H1 (cell line): Measurements from ENCODE around the gene PLK4. TPM values are rescaled to one million over a fixed set of nuclear protein-coding genes. Genes with fewer than 3 reads are reported as not detected.

Experiments
- CTCF ChIA-PET: fragments of 300-600 bp; sonication (Branson Sonifier 250); formaldehyde crosslinking; loops from one replicate; lab custom pipeline; 2021; ENCODE audit not compliant: partially characterized antibody; lab: Charles Lee
- POLR2A ChIA-PET: fragments of 300-600 bp; sonication (Branson Sonifier 250); formaldehyde crosslinking; loops from one replicate; lab custom pipeline; 2021; ENCODE audit warnings: inconsistent platforms; ENCODE audit not compliant: partially characterized antibody; lab: Charles Lee
- DNase-seq, 2 experiments: peaks; one replicate each; pipeline versions ENCODE4 v3.0.0 to v3.0.0-alpha.2; 2010 to 2022; ENCODE audit warnings: low spot score in 2 of 2, low read depth in 1 of 2, mixed read lengths in 1 of 2
- FAIRE-seq: peaks from 2 replicates; lab custom pipeline; 2011; peaks lifted over from hg19 to GRCh38; lab: Jason Lieb, UNC
- H2AFZ ChIP-seq: 2 replicates; pipeline ENCODE4 v1.8.1; 2012; ENCODE audit warnings: low read length, inconsistent platforms
- H2AK5ac ChIP-seq: 2 replicates; pipeline ENCODE4 v1.6.1; 2013; ENCODE audit warnings: low read depth, low read length
- H2BK120ac ChIP-seq: replicated peaks from 2 replicates; pipeline ENCODE3; 2013; ENCODE audit warnings: low read depth, low read length, inconsistent platforms
- H2BK12ac ChIP-seq: 2 replicates; pipeline ENCODE4 v1.6.1; 2013; ENCODE audit warnings: low read depth, low read length
- H2BK15ac ChIP-seq: 2 replicates; pipeline ENCODE4 v1.6.1; 2013; ENCODE audit warnings: low read length
- H2BK20ac ChIP-seq: 2 replicates; pipeline ENCODE4 v1.6.1; 2013; ENCODE audit warnings: low read length
- H2BK5ac ChIP-seq: 2 replicates; pipeline ENCODE4 v1.6.1; 2013; ENCODE audit warnings: low read depth, low read length
- H3K14ac ChIP-seq: 2 replicates; pipeline ENCODE4 v1.6.1; 2013; ENCODE audit warnings: inconsistent platforms; ENCODE audit not compliant: insufficient read length
- H3K18ac ChIP-seq: 2 replicates; pipeline ENCODE4 v1.6.1; 2013; ENCODE audit warnings: low read length; ENCODE audit errors: extremely low read depth
- H3K23ac ChIP-seq: 2 replicates; pipeline ENCODE4 v1.6.1; 2013; ENCODE audit warnings: inconsistent platforms; ENCODE audit not compliant: insufficient read length
- H3K23me2 ChIP-seq: 2 replicates; pipeline ENCODE4 v1.6.1; 2013; ENCODE audit warnings: low read depth, low read length
- H3K27ac ChIP-seq: 2 replicates; pipeline ENCODE4 v1.6.1; 2011; ENCODE audit warnings: low read depth, low read length, inconsistent platforms
- H3K27me3 ChIP-seq, 4 experiments: replicated peaks in 1 of 4; 1 replicate in 1 of 4; 2 replicates in 3 of 4; pipeline versions ENCODE4 v1.6.1 to v1.8.1; 2011 to 2013; ENCODE audit warnings: low read length in 3 of 4, mild to moderate bottlenecking in 3 of 4, inconsistent platforms in 2 of 4, mixed read lengths in 2 of 4, moderate library complexity in 1 of 4; ENCODE audit not compliant: control insufficient read depth in 3 of 4, insufficient read depth in 3 of 4; ENCODE audit errors: extremely low read depth in 1 of 4
- H3K36me3 ChIP-seq, 4 experiments: 2 replicates each; pipeline versions ENCODE4 v1.6.1 to v1.8.1; 2011 to 2013; ENCODE audit warnings: mild to moderate bottlenecking in 4 of 4, low read length in 3 of 4, moderate library complexity in 2 of 4, control low read depth in 1 of 4, inconsistent platforms in 1 of 4; ENCODE audit not compliant: insufficient read depth in 4 of 4, control insufficient read depth in 2 of 4
- H3K4ac ChIP-seq: replicated peaks from 2 replicates; pipeline ENCODE3; 2013; ENCODE audit warnings: low read length, low read depth, mixed read lengths, inconsistent platforms; ENCODE audit not compliant: insufficient read length
- H3K4me1 ChIP-seq, 4 experiments: replicated peaks in 1 of 4; 1 replicate in 1 of 4; 2 replicates in 3 of 4; pipeline versions ENCODE4 v1.6.1 to v1.8.1; 2011 to 2013; ENCODE audit warnings: low read length in 3 of 4, inconsistent platforms in 2 of 4, mixed read lengths in 1 of 4; ENCODE audit not compliant: insufficient read depth in 4 of 4, control insufficient read depth in 3 of 4
- H3K4me2 ChIP-seq, 2 experiments: 2 replicates each; pipeline versions ENCODE4 v1.6.1 to v1.8.1; 2011 to 2013; ENCODE audit warnings: low read depth in 2 of 2, low read length in 2 of 2, control low read depth in 1 of 2, inconsistent platforms in 1 of 2, mild to moderate bottlenecking in 1 of 2; ENCODE audit not compliant: insufficient read depth in 1 of 2
- H3K4me3 ChIP-seq, 4 experiments: fragments of 200-600, 300-600 bp in 1 of 4; sonication (generic), shearing (Covaris generic), sonication (Bioruptor Twin) in 1 of 4; 2 replicates each; pipeline versions ENCODE4 v1.5.1 to v1.8.1; 2011 to 2016; ENCODE audit warnings: low read length in 4 of 4, low read depth in 3 of 4, control low read depth in 2 of 4, inconsistent platforms in 2 of 4, mild to moderate bottlenecking in 2 of 4, mixed read lengths in 1 of 4, moderate library complexity in 1 of 4; ENCODE audit not compliant: insufficient read depth in 2 of 4; ENCODE audit errors: extremely low read depth in 1 of 4
- H3K56ac ChIP-seq: replicated peaks from 2 replicates; pipeline ENCODE3; 2013; ENCODE audit warnings: low read depth, mild to moderate bottlenecking, mixed read lengths, low read length, inconsistent platforms; ENCODE audit not compliant: insufficient read length
- H3K79me1 ChIP-seq: 2 replicates; pipeline ENCODE4 v1.6.1; 2013; ENCODE audit warnings: low read depth, low read length, control low read depth
- H3K79me2 ChIP-seq, 2 experiments: 2 replicates each; pipeline versions ENCODE4 v1.6.1 to v1.8.1; 2012 to 2013; ENCODE audit warnings: low read length in 2 of 2, mild to moderate bottlenecking in 2 of 2, inconsistent platforms in 1 of 2; ENCODE audit not compliant: insufficient read depth in 2 of 2, control insufficient read depth in 1 of 2
- H3K9ac ChIP-seq, 4 experiments: replicated peaks in 1 of 4; 1 replicate in 1 of 4; 2 replicates in 3 of 4; pipeline versions ENCODE4 v1.6.1 to v1.8.1; 2011 to 2013; ENCODE audit warnings: low read depth in 3 of 4, low read length in 3 of 4, control low read depth in 2 of 4, mild to moderate bottlenecking in 2 of 4, moderate library complexity in 2 of 4, inconsistent platforms in 1 of 4; ENCODE audit errors: extremely low read depth in 1 of 4
- H3K9me3 ChIP-seq, 2 experiments: 2 replicates each; pipeline versions ENCODE4 v1.6.1 to v1.8.1; 2012 to 2013; ENCODE audit warnings: mild to moderate bottlenecking in 2 of 2, moderate library complexity in 2 of 2, control low read depth in 1 of 2, inconsistent platforms in 1 of 2, low read depth in 1 of 2, low read length in 1 of 2, mixed read lengths in 1 of 2; ENCODE audit not compliant: insufficient read depth in 2 of 2
- H4K20me1 ChIP-seq, 2 experiments: replicated peaks in 1 of 2; 2 replicates each; pipeline versions ENCODE3 to v1.8.1; 2011 to 2013; ENCODE audit warnings: inconsistent platforms in 2 of 2, low read length in 2 of 2, mild to moderate bottlenecking in 1 of 2; ENCODE audit not compliant: insufficient read depth in 2 of 2, control insufficient read depth in 1 of 2
- H4K5ac ChIP-seq: 2 replicates; pipeline ENCODE4 v1.6.1; 2013; ENCODE audit warnings: low read length, low read depth, mixed read lengths, inconsistent platforms; ENCODE audit not compliant: insufficient read length
- H4K8ac ChIP-seq: 2 replicates; pipeline ENCODE4 v1.8.0; 2013; ENCODE audit warnings: mild to moderate bottlenecking, moderate library complexity, low read length, inconsistent platforms; ENCODE audit not compliant: insufficient read depth; ENCODE audit errors: extremely low read depth
- H4K91ac ChIP-seq: replicated peaks from 2 replicates; pipeline ENCODE3; 2013; ENCODE audit warnings: low read length, mixed read lengths, inconsistent platforms; ENCODE audit not compliant: insufficient read length
- BRCA1 ChIP-seq: IDR thresholded peaks from 2 replicates; pipeline ENCODE4 v1.6.1; 2012; ENCODE audit warnings: low read depth, low read length, improper control_type of control experiment
- CBX8 ChIP-seq: fragments of 300-800, 300-1000 bp; sonication (generic); IDR thresholded peaks from 2 replicates; pipeline ENCODE4 v1.7.1; 2016; ENCODE audit warnings: low read depth, low read length, borderline replicate concordance
- CHD1 ChIP-seq: IDR thresholded peaks from 2 replicates; pipeline ENCODE4 v1.6.1; 2012; ENCODE audit warnings: low read depth, low read length, improper control_type of control experiment
- CHD2 ChIP-seq: IDR thresholded peaks from 2 replicates; pipeline ENCODE4 v1.6.1; 2012; ENCODE audit warnings: low read length, improper control_type of control experiment
- CREB1 ChIP-seq: IDR thresholded peaks from 2 replicates; pipeline ENCODE4 v1.6.1; 2012; ENCODE audit warnings: inconsistent platforms
- FOSL1 ChIP-seq: IDR thresholded peaks from 2 replicates; pipeline ENCODE4 v1.6.1; 2011; ENCODE audit warnings: mild to moderate bottlenecking, low read depth, low read length, moderate library complexity; ENCODE audit not compliant: insufficient read depth
- HDAC2 ChIP-seq, 2 experiments: fragments of 300-600 bp in 1 of 2; sonication (generic) in 1 of 2; IDR thresholded peaks; 2 replicates each; pipeline ENCODE4 v1.6.1; 2011 to 2012; ENCODE audit warnings: low read depth in 2 of 2, low read length in 2 of 2, mild to moderate bottlenecking in 2 of 2, moderate library complexity in 2 of 2, borderline replicate concordance in 1 of 2, inconsistent platforms in 1 of 2
- KDM1A ChIP-seq: fragments of 200-600, 300-600 bp; sonication (generic); IDR thresholded peaks from 2 replicates; pipeline ENCODE4 v1.7.1; 2016; ENCODE audit warnings: mild to moderate bottlenecking, low read length, borderline replicate concordance
- POU5F1 ChIP-seq: IDR thresholded peaks from 2 replicates; pipeline ENCODE4 v1.6.1; 2011; ENCODE audit warnings: low read depth, mild to moderate bottlenecking, low read length, moderate library complexity
- RNF2 ChIP-seq: fragments of 200-900, 300-1000 bp; sonication (generic); IDR thresholded peaks from 2 replicates; pipeline ENCODE4 v1.7.1; 2016; ENCODE audit warnings: borderline replicate concordance, low read depth, mild to moderate bottlenecking, antibody characterized with exemption, low read length; ENCODE audit not compliant: poor library complexity, severe bottlenecking; ENCODE audit errors: missing control alignments
- RXRA ChIP-seq: IDR thresholded peaks from 2 replicates; pipeline ENCODE4 v1.6.1; 2011; ENCODE audit warnings: low read depth, mild to moderate bottlenecking, low read length, moderate library complexity; ENCODE audit not compliant: insufficient read depth
- SIN3A ChIP-seq, 2 experiments: IDR thresholded peaks in 1 of 2; conservative IDR thresholded peaks in 1 of 2; 2 replicates each; pipeline ENCODE4 v1.6.1; 2011 to 2012; ENCODE audit warnings: low read length in 2 of 2, improper control_type of control experiment in 1 of 2, low read depth in 1 of 2, mild to moderate bottlenecking in 1 of 2
- SRF ChIP-seq: IDR thresholded peaks from 2 replicates; pipeline ENCODE4 v1.6.1; 2011; ENCODE audit warnings: mild to moderate bottlenecking, low read depth, low read length, moderate library complexity
- WGBS, 2 experiments: shearing (Covaris generic) in 1 of 2; methylation state at CpG; one replicate each; pipeline versions ENCODE4 v1.1.6 to v1.1.7; 2013 to 2015; ENCODE audit warnings: low lambda C conversion rate in 2 of 2, mixed read lengths in 2 of 2, inconsistent platforms in 1 of 2, low coverage in 1 of 2, missing lambda C conversion rate in 1 of 2; ENCODE audit not compliant: insufficient replicate concordance in 2 of 2, insufficient coverage in 1 of 2, insufficient read length in 1 of 2; ENCODE audit errors: extremely low coverage in 1 of 2, missing lambda C conversion rate in 1 of 2; 5-methylcytosine and 5-hydroxymethylcytosine counted together
- polyA plus RNA-seq, 7 experiments: library from polyadenylated mRNA; depleted of rRNA in 3 of 7; stranded (reverse) in 5 of 7; unstranded in 2 of 7; fragments of >200 nt in 5 of 7; fragments of 200-250 nt in 2 of 7; gene quantifications; 1 replicate in 5 of 7; 2 replicates in 1 of 7; 4 replicates in 1 of 7; pipeline versions ENCODE4 v1.2.1 to v1.2.3, GENCODE V29; 2011 to 2013; ENCODE audit warnings: missing spikeins in 2 of 7, mixed read lengths in 2 of 7
- total RNA-seq: library from RNA; stranded (reverse); fragmentation: NEBNext Ultra II Directional; extraction: Animal tissue kit (Norgen Biotek cat#: 25700); gene quantifications from 2 replicates; pipeline ENCODE4 v1.2.1, GENCODE V29; 2021

The PLK4 gene
- total and polyA plus RNA-seq, 2 of the 8 experiments (the other 6 are each of a cell fraction or from before 2014, with no cell fraction given): 23.3 to 35.2 TPM

DNA sequence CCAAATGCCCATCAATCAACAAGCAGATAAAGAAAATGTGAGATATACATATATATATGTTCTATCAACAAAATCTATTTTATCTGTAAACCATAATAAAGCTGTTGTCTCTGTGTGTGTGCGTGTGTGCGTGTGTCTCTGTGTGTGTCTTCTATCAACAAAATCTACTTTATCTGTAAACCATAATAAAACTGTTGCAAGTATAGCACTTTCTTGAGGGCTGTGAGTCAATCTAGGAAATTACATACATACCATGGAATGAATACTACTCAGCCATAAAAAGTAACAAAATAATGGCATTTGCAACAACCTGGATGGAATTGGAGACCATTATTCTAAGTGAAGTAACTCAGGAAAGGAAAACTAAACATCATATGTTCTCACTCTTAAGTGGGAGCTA is 12.5 kb upstream of the PLK4 start:
- WGBS, 2 experiments: 100% methylated on average over 2 of the region's 2 CpGs; no CpG with 5 or more reads in 1 of the 2 experiments
- no peak overlapping the region for H2BK12ac ChIP-seq
- no peak overlapping the region for H4K91ac ChIP-seq
- no peak overlapping the region for H2BK5ac ChIP-seq
- H3K14ac ChIP-seq: no peak overlapping the region
- no peak overlapping the region for H4K5ac ChIP-seq
- H4K20me1 ChIP-seq: no peaks in the 10 kb centered on the region
- H3K9ac ChIP-seq: no peak overlapping the region
- no peak overlapping the region for H3K4ac ChIP-seq
- no peak for FAIRE-seq
- no peaks in the 10 kb centered on the region for H3K23me2 ChIP-seq
- no peaks in the 10 kb centered on the region for H3K9me3 ChIP-seq
- no peak overlapping the region for H4K8ac ChIP-seq
- H2AK5ac ChIP-seq: no peak overlapping the region
- no peak overlapping the region for H3K4me2 ChIP-seq
- H3K23ac ChIP-seq: no peak overlapping the region
- H2AFZ ChIP-seq: no peak overlapping the region
- H3K56ac ChIP-seq: no peak overlapping the region
- ChIA-PET POLR2A (interaction anchor here (2.1 kb wide), 1 partner anchor 13 kb away, joined by 12 read pairs; the partner anchor contains the start of gene PLK4), CTCF (no interaction called here)
- DNase-seq: no peak
- no peaks in the 10 kb centered on the region for H3K27me3 ChIP-seq
- H3K18ac ChIP-seq: no peak overlapping the region
- H2BK20ac ChIP-seq: no peak overlapping the region
- no peak overlapping the region for H2BK120ac ChIP-seq
- H3K27ac ChIP-seq: no peak overlapping the region
- no peaks in the 10 kb centered on the region for H3K79me2 ChIP-seq
- H3K4me3 ChIP-seq: no peak overlapping the region
- no peaks in the 10 kb centered on the region for H3K4me1 ChIP-seq
- H2BK15ac ChIP-seq: no peak overlapping the region
- H3K36me3 ChIP-seq: no peaks in the 10 kb centered on the region; a peak in 1 of 8 replicates
- no peaks in the 10 kb centered on the region for H3K79me1 ChIP-seq
- TF ChIP-seq RNF2 (no peak), CHD2 (no peak), RXRA (no peak), CHD1 (no peak), SIN3A (conservative IDR thresholded peaks at IDR 0.05 in 1 of 2, IDR thresholded peaks at IDR 0.05 in 1 of 2; ENCODE audit: low read depth in 1 of 2, low read length in 2 of 2) (no peak), HDAC2 (IDR thresholded peaks at IDR 0.05; ENCODE audit: borderline replicate concordance in 1 of 2, low read depth in 2 of 2, low read length in 2 of 2) (no peak), CBX8 (no peak), FOSL1 (no peak), POU5F1 (no peak), CREB1 (no peak), KDM1A (no peak), BRCA1 (no peak), SRF (no peak)
